Measurements from ENCODE around the gene AKAP6.

The AKAP6 gene

DNA sequence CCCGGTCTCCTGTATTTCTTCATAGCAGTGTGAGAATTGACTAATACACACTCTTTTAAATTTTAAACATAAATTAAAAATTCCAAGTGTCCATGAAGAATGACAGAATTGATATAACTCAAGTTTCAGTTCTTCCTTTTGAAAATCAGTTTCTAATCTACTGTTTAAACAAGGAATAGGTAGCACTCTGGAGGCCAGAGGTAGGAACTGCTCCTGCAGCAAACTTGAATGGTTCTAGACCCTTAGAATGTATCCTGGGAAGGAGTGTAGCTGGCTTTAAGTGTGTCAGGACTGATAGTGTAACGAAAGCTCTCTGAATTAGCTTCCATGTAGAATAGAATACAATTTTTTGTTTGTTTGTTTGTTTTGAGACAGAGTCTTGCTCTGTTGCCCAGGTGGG, 76.8 kb downstream of the AKAP6 start:
- DNase-seq: no peak
- H3K9me3 Mint-ChIP-seq: no peaks in the 10 kb centered on the region
- H3K36me3 Mint-ChIP-seq (ENCODE audit: low read depth): no peaks in the 10 kb centered on the region
- H3K27ac Mint-ChIP-seq: no peak overlapping the region
- H3K27me3 Mint-ChIP-seq (ENCODE audit: low read depth, poor library complexity): peaks cover 3% of the 10 kb centered on the region
- H3K4me3 Mint-ChIP-seq: no peak overlapping the region
- H3K4me1 Mint-ChIP-seq: peaks cover 9% of the 10 kb centered on the region
- TF ChIP-seq, protein P1, sequence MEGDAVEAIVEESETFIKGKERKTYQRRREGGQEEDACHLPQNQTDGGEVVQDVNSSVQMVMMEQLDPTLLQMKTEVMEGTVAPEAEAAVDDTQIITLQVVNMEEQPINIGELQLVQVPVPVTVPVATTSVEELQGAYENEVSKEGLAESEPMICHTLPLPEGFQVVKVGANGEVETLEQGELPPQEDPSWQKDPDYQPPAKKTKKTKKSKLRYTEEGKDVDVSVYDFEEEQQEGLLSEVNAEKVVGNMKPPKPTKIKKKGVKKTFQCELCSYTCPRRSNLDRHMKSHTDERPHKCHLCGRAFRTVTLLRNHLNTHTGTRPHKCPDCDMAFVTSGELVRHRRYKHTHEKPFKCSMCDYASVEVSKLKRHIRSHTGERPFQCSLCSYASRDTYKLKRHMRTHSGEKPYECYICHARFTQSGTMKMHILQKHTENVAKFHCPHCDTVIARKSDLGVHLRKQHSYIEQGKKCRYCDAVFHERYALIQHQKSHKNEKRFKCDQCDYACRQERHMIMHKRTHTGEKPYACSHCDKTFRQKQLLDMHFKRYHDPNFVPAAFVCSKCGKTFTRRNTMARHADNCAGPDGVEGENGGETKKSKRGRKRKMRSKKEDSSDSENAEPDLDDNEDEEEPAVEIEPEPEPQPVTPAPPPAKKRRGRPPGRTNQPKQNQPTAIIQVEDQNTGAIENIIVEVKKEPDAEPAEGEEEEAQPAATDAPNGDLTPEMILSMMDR (IDR thresholded peaks at IDR 0.05): no peak

DNA sequence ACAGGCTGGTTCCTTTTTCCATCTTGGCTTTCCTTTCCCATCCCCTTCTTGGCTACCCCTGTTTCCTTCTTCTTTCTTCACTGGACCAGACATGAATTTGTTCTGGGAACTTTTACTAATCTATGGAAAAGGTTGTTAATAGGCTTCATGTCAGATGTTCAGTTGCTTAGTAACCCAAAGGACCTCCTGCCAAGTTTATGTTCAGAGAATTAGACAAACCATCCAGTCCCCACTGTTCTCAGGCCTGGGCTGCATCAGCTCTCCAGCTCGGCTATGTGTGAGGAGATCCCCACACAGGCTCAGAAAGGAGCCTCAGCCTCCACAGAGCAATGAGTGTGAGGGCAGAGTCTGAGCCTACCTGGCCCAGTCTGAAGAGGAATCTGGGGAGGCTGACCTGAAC, 78.0 kb downstream of the AKAP6 start:
- Mint-ChIP-seq H3K27ac (peak overlapping the region; percentile 8), H3K4me3 (no peak overlapping the region), H3K9me3 (no peaks in the 10 kb centered on the region), H3K4me1 (peaks cover 9% of the 10 kb centered on the region), H3K27me3 (ENCODE audit: low read depth, poor library complexity) (no peaks in the 10 kb centered on the region), H3K36me3 (ENCODE audit: low read depth) (no peaks in the 10 kb centered on the region)
- TF ChIP-seq, protein P1 (IDR thresholded peaks at IDR 0.05): no peak
- no peak for DNase-seq

DNA sequence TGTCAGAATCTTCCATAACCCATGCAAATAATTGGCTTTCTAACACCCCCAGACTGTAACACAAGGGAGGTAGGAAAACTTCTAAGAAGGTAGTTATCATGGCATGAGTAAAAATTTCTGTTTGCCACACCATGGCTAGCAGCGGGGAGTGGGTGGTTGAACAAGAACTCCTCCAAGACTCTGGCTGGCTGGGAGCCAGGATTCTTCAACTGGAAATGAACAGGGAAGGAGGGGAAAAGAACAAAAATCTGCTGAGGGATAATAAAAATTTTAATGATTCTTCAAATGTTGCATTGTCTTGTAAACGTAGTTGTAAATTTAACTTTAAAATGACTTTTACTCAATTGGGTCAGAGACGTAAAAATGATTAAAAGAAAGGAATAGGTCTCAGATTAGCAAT, 78.9 kb downstream of the AKAP6 start:
- DNase-seq: no peak
- H3K9me3 Mint-ChIP-seq: no peaks in the 10 kb centered on the region
- H3K36me3 Mint-ChIP-seq (ENCODE audit: low read depth): no peaks in the 10 kb centered on the region
- no peak overlapping the region for H3K27ac Mint-ChIP-seq
- H3K27me3 Mint-ChIP-seq (ENCODE audit: low read depth, poor library complexity): no peaks in the 10 kb centered on the region
- peaks cover 9% of the 10 kb centered on the region for H3K4me1 Mint-ChIP-seq
- no peak overlapping the region for H3K4me3 Mint-ChIP-seq
- TF ChIP-seq, protein P1 (IDR thresholded peaks at IDR 0.05): no peak

DNA sequence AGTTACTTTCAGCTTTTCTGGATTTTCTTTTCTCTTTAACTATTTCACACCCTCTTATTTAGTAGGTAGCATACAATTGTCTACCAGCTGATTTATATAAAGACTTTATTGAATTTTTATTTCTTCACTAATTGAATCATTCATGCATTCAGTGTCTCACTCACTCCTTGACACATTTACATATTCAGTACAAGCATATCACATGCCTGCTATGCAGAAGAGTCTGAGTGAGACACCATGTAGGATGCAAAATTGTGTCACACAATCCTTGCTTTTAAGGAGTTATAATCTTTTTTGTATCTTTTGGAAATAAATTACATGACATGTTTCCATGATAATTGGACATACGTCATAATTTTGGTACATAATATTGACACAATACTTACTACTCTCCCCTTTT, 83.0 kb downstream of the AKAP6 start:
- H3K4me3 Mint-ChIP-seq: no peak overlapping the region
- H3K27ac Mint-ChIP-seq: no peak overlapping the region
- TF ChIP-seq, protein P1 (IDR thresholded peaks at IDR 0.05): no peak
- H3K27me3 Mint-ChIP-seq (ENCODE audit: low read depth, poor library complexity): no peaks in the 10 kb centered on the region
- H3K4me1 Mint-ChIP-seq: no peaks in the 10 kb centered on the region
- DNase-seq: no peak
- no peaks in the 10 kb centered on the region for H3K9me3 Mint-ChIP-seq
- H3K36me3 Mint-ChIP-seq (ENCODE audit: low read depth): no peaks in the 10 kb centered on the region

- TF ChIP-seq, protein P1 (IDR thresholded peaks at IDR 0.05): no peak
- Mint-ChIP-seq H3K4me3 (no peak overlapping the region), H3K27ac (no peak overlapping the region), H3K4me1 (no peaks in the 10 kb centered on the region), H3K9me3 (no peaks in the 10 kb centered on the region), H3K27me3 (ENCODE audit: low read depth, poor library complexity) (no peaks in the 10 kb centered on the region), H3K36me3 (ENCODE audit: low read depth) (no peaks in the 10 kb centered on the region)
- DNase-seq: no peak
These were observed 83.4 kb downstream of the AKAP6 start for GRCh38 chr14:32412532-32412931.

DNA sequence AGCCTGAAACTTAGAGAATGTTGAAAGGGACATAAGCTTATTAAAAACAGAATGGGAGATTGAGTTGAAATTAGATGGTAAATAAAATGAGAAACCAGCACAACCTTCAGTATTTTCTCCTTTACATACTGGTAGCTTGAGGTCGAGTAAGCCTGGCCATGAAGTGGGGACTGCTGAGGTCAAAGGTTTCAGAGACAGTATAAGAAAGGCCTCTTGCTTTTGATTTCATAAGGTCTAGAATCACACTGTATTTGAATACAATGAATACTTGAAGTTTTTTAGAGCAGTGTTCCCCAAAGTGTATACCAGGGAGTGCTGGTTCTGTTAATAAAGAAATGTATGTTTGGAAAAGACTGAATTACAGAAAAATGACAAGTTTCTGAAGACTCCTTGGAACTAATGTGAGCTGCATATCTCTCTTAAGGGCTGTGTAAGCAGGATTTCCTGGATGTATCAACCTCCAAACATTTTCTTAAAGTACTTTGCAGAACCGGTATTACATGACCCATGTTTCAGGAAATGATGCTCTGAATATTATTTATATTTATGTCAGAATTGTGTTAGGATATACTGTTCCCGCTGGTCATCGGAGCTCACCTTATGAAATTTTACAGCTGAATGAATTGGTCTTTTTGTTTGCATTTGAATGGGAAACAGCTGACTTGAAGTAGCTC, 85.0 kb downstream of the AKAP6 start:
- TF ChIP-seq, protein P1 (IDR thresholded peaks at IDR 0.05): no peak
- Mint-ChIP-seq H3K27ac (no peak overlapping the region), H3K27me3 (ENCODE audit: low read depth, poor library complexity) (no peaks in the 10 kb centered on the region), H3K4me3 (no peak overlapping the region), H3K9me3 (no peaks in the 10 kb centered on the region), H3K36me3 (ENCODE audit: low read depth) (no peaks in the 10 kb centered on the region), H3K4me1 (peaks cover 7% of the 10 kb centered on the region)
- DNase-seq: no peak
